ENCODE data around the gene LPAR1. TPM values are rescaled to one million over a fixed set of nuclear protein-coding genes. Genes with fewer than 3 reads are reported as not detected.
A peak's percentile ranks its signal among the peaks of the same experiment; 100 is the strongest.

LPAR1 gene
- total and polyA plus RNA-seq, 2 donors, result 8.4 to 9.3 TPM

GRCh38 chr9:110908894-110909293 is 129.4 kb downstream of the LPAR1 start:
- peaks cover 0 to 4% of the 10 kb centered on the region in 2 donors for H3K9me3 ChIP-seq (ENCODE audit: control insufficient read depth in 2 of 2, insufficient read depth in 1 of 2, low read length in 1 of 2)
- no peaks in the 10 kb centered on the region for H3K4me1 ChIP-seq (ENCODE audit: control insufficient read depth in 2 of 2, insufficient read depth in 2 of 2, low read length in 2 of 2)
- no peak overlapping the region for H3K27ac ChIP-seq (ENCODE audit: low read depth in 1 of 2, low read length in 1 of 2)
- H3K4me3 ChIP-seq (ENCODE audit: low read length in 2 of 2), result no peak overlapping the region
- H3K36me3 ChIP-seq (ENCODE audit: control insufficient read depth in 2 of 2, insufficient read depth in 2 of 2, low read length in 1 of 2), result no peaks in the 10 kb centered on the region
- no peaks in the 10 kb centered on the region for H3K27me3 ChIP-seq (ENCODE audit: control insufficient read depth in 2 of 2, insufficient read depth in 1 of 2, low read length in 1 of 2)
- DNase-seq (ENCODE audit: low read depth in 6 of 9, low spot score in 9 of 9), result no peak
- WGBS, result 93% methylated on average over 2 of the region's 2 CpGs

DNA sequence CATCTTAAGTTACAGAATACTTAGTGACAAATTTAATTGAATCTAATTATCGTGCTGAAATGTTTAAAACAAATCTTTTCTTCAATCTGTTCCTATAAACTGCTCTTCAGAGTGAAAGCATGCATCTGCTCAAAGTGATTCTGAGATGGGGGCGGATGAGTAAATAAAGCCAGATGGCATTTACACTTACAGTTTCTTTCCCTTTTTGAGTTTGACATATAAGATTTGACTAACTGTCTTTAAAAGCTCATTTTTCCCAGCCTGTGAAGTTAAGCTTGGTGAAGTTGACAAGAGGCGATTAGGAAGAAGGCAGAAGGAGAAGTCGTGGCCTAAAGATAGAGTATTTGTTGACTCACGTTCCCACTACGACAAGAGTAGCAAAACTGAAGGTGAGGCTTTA is 137.4 kb downstream of the LPAR1 start:
- no peaks in the 10 kb centered on the region for H3K9me3 ChIP-seq (ENCODE audit: control insufficient read depth in 2 of 2, insufficient read depth in 1 of 2, low read length in 1 of 2)
- peak overlapping the region in 1 of 2 donors; percentile 44 for H3K27ac ChIP-seq (ENCODE audit: low read depth in 1 of 2, low read length in 1 of 2)
- H3K36me3 ChIP-seq (ENCODE audit: control insufficient read depth in 2 of 2, insufficient read depth in 2 of 2, low read length in 1 of 2), result no peaks in the 10 kb centered on the region
- no peaks in the 10 kb centered on the region for H3K27me3 ChIP-seq (ENCODE audit: control insufficient read depth in 2 of 2, insufficient read depth in 1 of 2, low read length in 1 of 2)
- no peaks in the 10 kb centered on the region for H3K4me1 ChIP-seq (ENCODE audit: control insufficient read depth in 2 of 2, insufficient read depth in 2 of 2, low read length in 2 of 2)
- no peak overlapping the region for H3K4me3 ChIP-seq (ENCODE audit: low read length in 2 of 2)
- 90% methylated on average over 6 of the region's 6 CpGs for WGBS
- no peak for DNase-seq (ENCODE audit: low read depth in 6 of 9, low spot score in 9 of 9)

GRCh38 chr9:110900456-110900855 is 137.8 kb downstream of the LPAR1 start:
- no peak overlapping the region for H3K4me3 ChIP-seq (ENCODE audit: low read length in 2 of 2)
- no peaks in the 10 kb centered on the region for H3K27me3 ChIP-seq (ENCODE audit: control insufficient read depth in 2 of 2, insufficient read depth in 1 of 2, low read length in 1 of 2)
- H3K9me3 ChIP-seq (ENCODE audit: control insufficient read depth in 2 of 2, insufficient read depth in 1 of 2, low read length in 1 of 2), result no peaks in the 10 kb centered on the region
- no peaks in the 10 kb centered on the region for H3K36me3 ChIP-seq (ENCODE audit: control insufficient read depth in 2 of 2, insufficient read depth in 2 of 2, low read length in 1 of 2)
- WGBS, result 93% methylated on average over 1 of the region's 1 CpG
- DNase-seq (ENCODE audit: low read depth in 6 of 9, low spot score in 9 of 9), result peak in 1 of 9 donors; percentile 28
- H3K27ac ChIP-seq (ENCODE audit: low read depth in 1 of 2, low read length in 1 of 2), result no peak overlapping the region
- H3K4me1 ChIP-seq (ENCODE audit: control insufficient read depth in 2 of 2, insufficient read depth in 2 of 2, low read length in 2 of 2), result no peaks in the 10 kb centered on the region

- DNase-seq (ENCODE audit: low read depth in 6 of 9, low spot score in 9 of 9), result no peak
- Histone ChIP-seq H3K4me3 (ENCODE audit: low read length in 2 of 2) (no peak overlapping the region), H3K9me3 (ENCODE audit: control insufficient read depth in 2 of 2, insufficient read depth in 1 of 2, low read length in 1 of 2) (no peaks in the 10 kb centered on the region), H3K27me3 (ENCODE audit: control insufficient read depth in 2 of 2, insufficient read depth in 1 of 2, low read length in 1 of 2) (no peaks in the 10 kb centered on the region), H3K27ac (ENCODE audit: low read depth in 1 of 2, low read length in 1 of 2) (no peak overlapping the region), H3K4me1 (ENCODE audit: control insufficient read depth in 2 of 2, insufficient read depth in 2 of 2, low read length in 2 of 2) (no peaks in the 10 kb centered on the region), H3K36me3 (ENCODE audit: control insufficient read depth in 2 of 2, insufficient read depth in 2 of 2, low read length in 1 of 2) (no peaks in the 10 kb centered on the region)
- 94% methylated on average over 2 of the region's 2 CpGs for WGBS
Observed at GRCh38 chr9:110898866-110899265, 139.4 kb downstream of the LPAR1 start.

DNA sequence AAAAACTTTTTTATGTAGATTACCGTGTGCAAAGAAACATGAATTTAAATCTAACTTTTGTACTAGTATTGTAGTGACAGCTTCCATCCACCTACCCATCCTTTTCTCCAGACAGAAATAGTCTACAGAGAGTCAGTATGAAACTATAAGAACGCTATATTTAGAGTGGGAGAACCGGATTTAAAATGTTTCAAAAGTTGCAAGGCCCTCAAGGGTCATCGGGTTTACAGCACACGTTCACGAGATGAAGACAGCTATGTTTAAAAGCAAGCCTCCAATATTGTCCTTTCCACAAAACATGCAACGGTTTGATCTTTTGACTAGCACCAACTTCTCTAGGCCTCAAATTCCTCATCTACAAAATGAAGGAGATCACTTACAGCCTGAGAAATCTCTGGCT is 139.9 kb downstream of the LPAR1 start:
- no peak for DNase-seq (ENCODE audit: low read depth in 6 of 9, low spot score in 9 of 9)
- no peaks in the 10 kb centered on the region for H3K9me3 ChIP-seq (ENCODE audit: control insufficient read depth in 2 of 2, insufficient read depth in 1 of 2, low read length in 1 of 2)
- no peaks in the 10 kb centered on the region for H3K27me3 ChIP-seq (ENCODE audit: control insufficient read depth in 2 of 2, insufficient read depth in 1 of 2, low read length in 1 of 2)
- no peaks in the 10 kb centered on the region for H3K36me3 ChIP-seq (ENCODE audit: control insufficient read depth in 2 of 2, insufficient read depth in 2 of 2, low read length in 1 of 2)
- H3K4me1 ChIP-seq (ENCODE audit: control insufficient read depth in 2 of 2, insufficient read depth in 2 of 2, low read length in 2 of 2), result no peaks in the 10 kb centered on the region
- H3K4me3 ChIP-seq (ENCODE audit: low read length in 2 of 2), result no peak overlapping the region
- no peak overlapping the region for H3K27ac ChIP-seq (ENCODE audit: low read depth in 1 of 2, low read length in 1 of 2)
- 96% methylated on average over 7 of the region's 7 CpGs for WGBS

GRCh38 chr9:110897943-110898342 is 140.3 kb downstream of the LPAR1 start:
- Histone ChIP-seq H3K4me3 (ENCODE audit: low read length in 2 of 2) (no peak overlapping the region), H3K4me1 (ENCODE audit: control insufficient read depth in 2 of 2, insufficient read depth in 2 of 2, low read length in 2 of 2) (no peaks in the 10 kb centered on the region), H3K27me3 (ENCODE audit: control insufficient read depth in 2 of 2, insufficient read depth in 1 of 2, low read length in 1 of 2) (no peaks in the 10 kb centered on the region), H3K27ac (ENCODE audit: low read depth in 1 of 2, low read length in 1 of 2) (no peak overlapping the region), H3K36me3 (ENCODE audit: control insufficient read depth in 2 of 2, insufficient read depth in 2 of 2, low read length in 1 of 2) (no peaks in the 10 kb centered on the region), H3K9me3 (ENCODE audit: control insufficient read depth in 2 of 2, insufficient read depth in 1 of 2, low read length in 1 of 2) (no peaks in the 10 kb centered on the region)
- 90% methylated on average over 1 of the region's 1 CpG for WGBS
- DNase-seq (ENCODE audit: low read depth in 6 of 9, low spot score in 9 of 9), result no peak

- H3K4me3 ChIP-seq (ENCODE audit: low read length in 2 of 2), result no peak overlapping the region
- no peak overlapping the region for H3K27ac ChIP-seq (ENCODE audit: low read depth in 1 of 2, low read length in 1 of 2)
- H3K36me3 ChIP-seq (ENCODE audit: control insufficient read depth in 2 of 2, insufficient read depth in 2 of 2, low read length in 1 of 2), result no peaks in the 10 kb centered on the region
- WGBS, result 87% methylated on average over 7 of the region's 7 CpGs
- H3K9me3 ChIP-seq (ENCODE audit: control insufficient read depth in 2 of 2, insufficient read depth in 1 of 2, low read length in 1 of 2), result no peaks in the 10 kb centered on the region
- H3K27me3 ChIP-seq (ENCODE audit: control insufficient read depth in 2 of 2, insufficient read depth in 1 of 2, low read length in 1 of 2), result no peaks in the 10 kb centered on the region
- no peak for DNase-seq (ENCODE audit: low read depth in 6 of 9, low spot score in 9 of 9)
- H3K4me1 ChIP-seq (ENCODE audit: control insufficient read depth in 2 of 2, insufficient read depth in 2 of 2, low read length in 2 of 2), result no peaks in the 10 kb centered on the region
Observed at GRCh38 chr9:110895147-110895905, 142.9 kb downstream of the LPAR1 start.

DNA sequence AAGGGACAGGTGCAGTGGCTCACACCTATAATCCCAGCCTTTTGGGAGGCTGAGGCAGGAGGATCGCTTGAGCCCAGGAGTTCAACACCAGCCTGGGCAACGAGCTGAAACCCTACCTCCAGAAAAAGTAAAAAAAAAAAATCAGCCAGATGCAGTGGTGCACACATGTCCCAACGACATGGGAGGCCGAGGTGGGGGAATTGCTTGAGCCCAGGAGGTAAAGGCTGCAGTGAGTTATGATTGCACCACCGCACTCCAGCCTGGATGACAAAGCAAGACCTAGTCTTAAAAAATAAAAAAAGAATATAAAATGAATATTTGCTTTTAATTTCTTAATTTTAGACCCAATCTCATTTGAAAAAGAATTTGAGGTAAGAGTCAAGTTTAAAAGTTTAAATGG is 143.5 kb downstream of the LPAR1 start:
- no peaks in the 10 kb centered on the region for H3K27me3 ChIP-seq (ENCODE audit: control insufficient read depth in 2 of 2, insufficient read depth in 1 of 2, low read length in 1 of 2)
- H3K36me3 ChIP-seq (ENCODE audit: control insufficient read depth in 2 of 2, insufficient read depth in 2 of 2, low read length in 1 of 2), result no peaks in the 10 kb centered on the region
- H3K4me1 ChIP-seq (ENCODE audit: control insufficient read depth in 2 of 2, insufficient read depth in 2 of 2, low read length in 2 of 2), result no peaks in the 10 kb centered on the region
- H3K27ac ChIP-seq (ENCODE audit: low read depth in 1 of 2, low read length in 1 of 2), result no peak overlapping the region
- DNase-seq (ENCODE audit: low read depth in 6 of 9, low spot score in 9 of 9), result no peak
- no peaks in the 10 kb centered on the region for H3K9me3 ChIP-seq (ENCODE audit: control insufficient read depth in 2 of 2, insufficient read depth in 1 of 2, low read length in 1 of 2)
- H3K4me3 ChIP-seq (ENCODE audit: low read length in 2 of 2), result no peak overlapping the region
- WGBS, result 96% methylated on average over 5 of the region's 5 CpGs

DNA sequence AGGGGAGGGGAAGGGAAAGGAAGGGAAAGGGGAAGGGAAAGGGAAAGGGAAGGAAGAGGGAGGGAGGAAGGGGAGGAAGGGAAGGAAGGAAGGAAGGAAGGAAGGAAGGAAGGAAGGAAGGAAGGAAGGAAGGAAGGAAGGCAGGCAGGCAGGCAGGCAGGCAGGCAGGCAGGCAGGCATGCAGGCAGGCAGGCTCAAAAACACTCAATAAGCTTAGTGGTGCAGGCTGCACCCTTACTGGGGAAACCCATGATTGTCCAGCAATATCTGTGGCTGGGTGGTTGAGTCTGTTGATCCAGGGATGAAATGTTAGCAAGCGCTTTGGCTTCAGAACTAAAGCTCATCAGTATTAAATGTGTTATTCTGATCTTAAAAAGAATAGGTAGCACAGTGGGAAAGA is 145.6 kb downstream of the LPAR1 start:
- no peak for DNase-seq (ENCODE audit: low read depth in 6 of 9, low spot score in 9 of 9)
- no peaks in the 10 kb centered on the region for H3K4me1 ChIP-seq (ENCODE audit: control insufficient read depth in 2 of 2, insufficient read depth in 2 of 2, low read length in 2 of 2)
- H3K4me3 ChIP-seq (ENCODE audit: low read length in 2 of 2), result no peak overlapping the region
- H3K36me3 ChIP-seq (ENCODE audit: control insufficient read depth in 2 of 2, insufficient read depth in 2 of 2, low read length in 1 of 2), result no peaks in the 10 kb centered on the region
- 100% methylated on average over 1 of the region's 1 CpG for WGBS
- H3K9me3 ChIP-seq (ENCODE audit: control insufficient read depth in 2 of 2, insufficient read depth in 1 of 2, low read length in 1 of 2), result no peaks in the 10 kb centered on the region
- H3K27ac ChIP-seq (ENCODE audit: low read depth in 1 of 2, low read length in 1 of 2), result no peak overlapping the region
- no peaks in the 10 kb centered on the region for H3K27me3 ChIP-seq (ENCODE audit: control insufficient read depth in 2 of 2, insufficient read depth in 1 of 2, low read length in 1 of 2)
